ENCODE data around the gene NET1.

The NET1 gene

DNA sequence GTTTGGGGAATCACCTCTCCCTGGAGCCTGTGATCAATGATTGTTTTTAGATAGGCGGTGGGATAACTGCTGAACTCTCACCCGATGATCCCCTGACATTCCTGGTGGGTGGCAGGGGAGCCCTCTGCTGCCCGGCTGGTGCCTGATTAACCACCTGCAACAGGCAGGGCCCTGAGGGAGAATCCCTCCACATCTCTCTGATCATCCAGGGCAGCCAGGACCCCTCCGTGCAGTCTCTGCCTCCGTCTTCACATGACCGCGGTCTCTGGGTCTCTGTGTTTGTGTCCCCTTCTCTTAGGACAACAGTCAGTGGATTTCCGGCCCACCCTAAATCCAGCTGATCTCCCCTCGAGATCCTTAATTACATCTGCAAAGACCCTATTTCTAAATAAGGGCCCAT is 69.7 kb downstream of the NET1 start:
- no peak overlapping the region for H3K27ac ChIP-seq
- TF ChIP-seq CTCF (conservative IDR thresholded peaks at IDR 0.05) = no peak

DNA sequence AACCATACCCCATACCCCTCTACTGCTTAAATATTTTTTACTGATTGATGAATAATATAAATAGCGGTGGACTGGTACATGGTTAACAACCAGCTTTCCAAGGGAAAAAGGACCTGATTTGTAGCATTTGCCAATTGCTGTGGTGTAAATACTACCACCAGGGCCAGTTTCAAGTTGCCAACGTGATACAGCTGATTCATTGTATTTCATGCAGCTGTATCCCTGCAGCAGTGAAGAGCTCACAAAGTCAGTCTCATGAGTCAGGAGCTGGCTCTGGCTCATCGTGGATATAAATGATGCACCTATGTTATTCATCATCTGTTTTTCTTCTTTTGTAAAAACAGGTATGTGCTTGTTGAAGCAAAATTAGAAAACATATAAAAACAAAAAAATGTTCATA is 71.8 kb downstream of the NET1 start:
- no peak for TF ChIP-seq CTCF (conservative IDR thresholded peaks at IDR 0.05)
- H3K27ac ChIP-seq = no peak overlapping the region

DNA sequence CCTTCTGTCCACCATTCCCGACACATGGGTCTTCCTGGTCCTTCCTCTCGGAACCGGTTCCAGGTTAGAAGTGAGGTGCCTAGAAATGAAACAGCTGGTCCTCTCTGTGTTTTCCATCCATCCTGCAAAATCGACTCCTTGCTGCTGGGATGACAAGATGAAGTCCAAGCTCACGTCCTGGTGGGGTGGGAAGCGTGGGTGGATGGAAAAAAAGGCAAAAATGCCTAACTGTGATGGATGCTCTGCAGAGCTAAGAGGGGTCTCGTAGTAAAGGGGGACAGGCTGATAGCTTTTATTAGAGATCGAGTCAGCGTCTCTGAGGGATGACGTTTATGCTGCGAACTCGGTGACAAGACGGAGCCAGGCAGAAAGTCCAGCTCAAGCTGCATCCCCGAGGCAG is 72.9 kb downstream of the NET1 start:
- H3K27ac ChIP-seq = no peak overlapping the region
- no peak for TF ChIP-seq CTCF (conservative IDR thresholded peaks at IDR 0.05)

- no peak for TF ChIP-seq CTCF (conservative IDR thresholded peaks at IDR 0.05)
- no peak overlapping the region for H3K27ac ChIP-seq
Observed at GRCh38 chr10:5485948-5486852, 73.8 kb downstream of the NET1 start.

- no peak overlapping the region for H3K27ac ChIP-seq
- no peak for TF ChIP-seq CTCF (conservative IDR thresholded peaks at IDR 0.05)
Observed at GRCh38 chr10:5486853-5487235, 74.5 kb downstream of the NET1 start.

- TF ChIP-seq CTCF (conservative IDR thresholded peaks at IDR 0.05) = no peak
Observed at GRCh38 chr10:5488272-5489161, 76.2 kb downstream of the NET1 start.

GRCh38 chr10:5490032-5490431 is 77.7 kb downstream of the NET1 start:
- H3K27ac ChIP-seq = no peak overlapping the region
- no peak for TF ChIP-seq CTCF (conservative IDR thresholded peaks at IDR 0.05)

More at GRCh38 chr10:5488272-5489161, 76.2 kb downstream of the NET1 start:
- no peak overlapping the region for H3K27ac ChIP-seq

All from VCaP (cell line).